Smooth muscle cell (in vitro differentiated cells): ENCODE results near the gene MBNL1. TPM values are rescaled to one million over a fixed set of nuclear protein-coding genes. Genes with fewer than 3 reads are reported as not detected.
"Not testable (repeated sequence)": the region's sequence is repeated elsewhere in the genome, so short reads cannot be mapped to it uniquely, and the experiment has no call there.

Experiments used
- DNase-seq: peaks from one replicate; lab custom pipeline; 2025; ENCODE audit not compliant: unreplicated experiment; lab: John Stamatoyannopoulos, UW
- H2AFZ ChIP-seq: fragments of 200-600 bp; sonication (generic); 2 replicates; pipeline ENCODE4 v1.6.0; 2016; ENCODE audit warnings: antibody characterized with exemption, low read depth, mild to moderate bottlenecking
- H3F3A ChIP-seq: fragments of 200-600 bp; sonication (generic); 2 replicates; pipeline ENCODE4 v1.6.0; 2017; ENCODE audit warnings: antibody characterized with exemption, low read depth
- H3K27ac ChIP-seq: fragments of 200-600 bp; sonication (generic); 2 replicates; pipeline ENCODE4 v1.5.1; 2016; ENCODE audit warnings: low read depth, mild to moderate bottlenecking
- H3K27me3 ChIP-seq: fragments of 200-600 bp; sonication (generic); 2 replicates; pipeline ENCODE4 v1.6.1; 2016; ENCODE audit warnings: low read depth, mild to moderate bottlenecking
- H3K36me3 ChIP-seq: fragments of 200-600 bp; sonication (generic); 2 replicates; pipeline ENCODE4 v1.5.1; 2016; ENCODE audit warnings: low read depth
- H3K4me1 ChIP-seq: fragments of 200-600 bp; sonication (generic); 2 replicates; pipeline ENCODE4 v1.5.1; 2016; ENCODE audit warnings: low read depth
- H3K4me2 ChIP-seq: fragments of 200-600 bp; sonication (generic); 2 replicates; pipeline ENCODE4 v1.6.0; 2016; ENCODE audit warnings: mild to moderate bottlenecking
- H3K4me3 ChIP-seq: fragments of 200-600 bp; sonication (generic); 2 replicates; pipeline ENCODE4 v1.5.1; 2016; ENCODE audit warnings: mild to moderate bottlenecking
- H3K79me2 ChIP-seq: fragments of 200-600 bp; sonication (generic); 2 replicates; pipeline ENCODE4 v1.6.0; 2016; ENCODE audit warnings: low read depth, mild to moderate bottlenecking
- H3K9ac ChIP-seq: fragments of 200-600 bp; sonication (generic); 2 replicates; pipeline ENCODE4 v1.6.0; 2016; ENCODE audit warnings: low read depth
- H3K9me3 ChIP-seq: fragments of 200-600 bp; sonication (generic); replicated peaks from 2 replicates; pipeline ENCODE4 v1.5.1; 2016; ENCODE audit warnings: low read depth
- H4K20me1 ChIP-seq: fragments of 200-600 bp; sonication (generic); 2 replicates; pipeline ENCODE4 v1.6.0; 2016; ENCODE audit warnings: low read depth
- CTCF ChIP-seq: fragments of 200-600 bp; sonication (generic); IDR thresholded peaks from 2 replicates; pipeline ENCODE4 v1.5.1; 2017; ENCODE audit warnings: borderline replicate concordance, mild to moderate bottlenecking, antibody characterized with exemption; ENCODE audit not compliant: insufficient read depth, poor library complexity, severe bottlenecking
- WGBS: methylation state at CpG from one replicate; pipeline ENCODE4 v1.1.7; 2016; ENCODE audit warnings: low lambda C conversion rate; 5-methylcytosine and 5-hydroxymethylcytosine counted together
- polyA plus RNA-seq: library from polyadenylated mRNA; unstranded; fragments of >200 nt; fragmentation: Nextera tagmentation; extraction: Ambion mirVana; gene quantifications from 2 replicates; pipeline ENCODE4 v1.2.1, GENCODE V29; 2016
- total RNA-seq: library from RNA; depleted of rRNA; stranded (reverse); fragments of >200 nt; gene quantifications from 2 replicates; pipeline ENCODE4 v1.2.3, GENCODE V29; 2014

MBNL1 gene
- total and polyA plus RNA-seq, 2 experiments from 2014 or later = 19.5 to 128 TPM

GRCh38 chr3:152438181-152438580 lies 169.5 kb downstream of the MBNL1 start:
- Histone ChIP-seq H3K27ac (no peak overlapping the region), H2AFZ (no peak overlapping the region), H3K4me2 (no peak overlapping the region), H3K9me3 (no peaks in the 10 kb centered on the region), H3F3A (no peaks in the 10 kb centered on the region), H3K79me2 (peaks cover 53% of the 10 kb centered on the region), H3K27me3 (no peaks in the 10 kb centered on the region), H4K20me1 (peaks cover 74% of the 10 kb centered on the region), H3K4me3 (no peak overlapping the region), H3K36me3 (peaks cover 19% of the 10 kb centered on the region), H3K4me1 (no peaks in the 10 kb centered on the region), H3K9ac (no peak overlapping the region)
- DNase-seq = no peak
- no peak for TF ChIP-seq CTCF
- WGBS = 100% methylated on average over 1 of the region's 1 CpG

- no peak for TF ChIP-seq CTCF
- Histone ChIP-seq H3K4me1 (no peaks in the 10 kb centered on the region), H3K27ac (no peak overlapping the region), H4K20me1 (peaks cover 78% of the 10 kb centered on the region), H3K27me3 (no peaks in the 10 kb centered on the region), H3K9me3 (no peaks in the 10 kb centered on the region), H3K9ac (no peak overlapping the region), H2AFZ (no peak overlapping the region), H3F3A (no peaks in the 10 kb centered on the region), H3K79me2 (peaks cover 52% of the 10 kb centered on the region), H3K4me2 (no peak overlapping the region), H3K4me3 (no peak overlapping the region), H3K36me3 (peaks cover 18% of the 10 kb centered on the region)
- 96% methylated on average over 6 of the region's 6 CpGs for WGBS
- no peak for DNase-seq
Measured at GRCh38 chr3:152438706-152439105, 170.0 kb downstream of the MBNL1 start.

GRCh38 chr3:152440243-152440642 lies 171.5 kb downstream of the MBNL1 start:
- not testable (repeated sequence) for H3K4me3 ChIP-seq, H3K27me3 ChIP-seq, H3K9ac ChIP-seq, H3K4me2 ChIP-seq, H3F3A ChIP-seq, H3K4me1 ChIP-seq, H3K9me3 ChIP-seq, DNase-seq, H3K27ac ChIP-seq, H2AFZ ChIP-seq, H3K36me3 ChIP-seq
- H3K79me2 ChIP-seq = peaks cover 54% of the 10 kb centered on the region
- WGBS = 87% methylated on average over 5 of the region's 5 CpGs
- H4K20me1 ChIP-seq = peaks cover 86% of the 10 kb centered on the region

GRCh38 chr3:152443212-152444023 lies 174.7 kb downstream of the MBNL1 start:
- Histone ChIP-seq H3K4me2 (peak overlapping the region; percentile 4), H3K4me3 (no peak overlapping the region), H3K27ac (peak overlapping the region; percentile 7), H3K4me1 (no peaks in the 10 kb centered on the region), H3K9me3 (no peaks in the 10 kb centered on the region), H4K20me1 (peaks cover 64% of the 10 kb centered on the region), H3K9ac (no peak overlapping the region), H3F3A (no peaks in the 10 kb centered on the region), H3K27me3 (no peaks in the 10 kb centered on the region), H3K79me2 (peaks cover 24% of the 10 kb centered on the region), H2AFZ (no peak overlapping the region), H3K36me3 (peaks cover 4% of the 10 kb centered on the region)
- no peak for TF ChIP-seq CTCF
- DNase-seq = no peak
- 91% methylated on average over 3 of the region's 3 CpGs for WGBS
